Osteocyte (in vitro differentiated cells): ENCODE measurements around the gene SMCHD1. TPM values are rescaled to one million over a fixed set of nuclear protein-coding genes. Genes with fewer than 3 reads are reported as not detected.
"Not testable (repeated sequence)": the region's sequence is repeated elsewhere in the genome, so short reads cannot be mapped to it uniquely, and the experiment has no call there.

ENCODE experiments used
- DNase-seq: peaks from one replicate; pipeline ENCODE4 v3.0.0; 2021; ENCODE audit warnings: mixed read lengths; ENCODE audit not compliant: unreplicated experiment; ENCODE audit errors: extremely low spot score
- H3K27ac Mint-ChIP-seq: one replicate; pipeline ENCODE4 v1.8.0; 2021; ENCODE audit warnings: mild to moderate bottlenecking, mixed read lengths; ENCODE audit not compliant: unreplicated experiment
- H3K27me3 Mint-ChIP-seq: one replicate; pipeline ENCODE4 v1.8.0; 2021; ENCODE audit warnings: mixed read lengths; ENCODE audit not compliant: unreplicated experiment
- H3K36me3 Mint-ChIP-seq: one replicate; pipeline ENCODE4 v1.8.0; 2021; ENCODE audit warnings: mixed read lengths; ENCODE audit not compliant: unreplicated experiment
- H3K4me1 Mint-ChIP-seq: one replicate; pipeline ENCODE4 v1.8.0; 2021; ENCODE audit warnings: mixed read lengths; ENCODE audit not compliant: unreplicated experiment
- H3K4me3 Mint-ChIP-seq: one replicate; pipeline ENCODE4 v1.8.0; 2021; ENCODE audit warnings: mild to moderate bottlenecking, moderate library complexity, mixed read lengths; ENCODE audit not compliant: unreplicated experiment
- H3K9me3 Mint-ChIP-seq: one replicate; pipeline ENCODE4 v1.8.0; 2021; ENCODE audit warnings: mixed read lengths; ENCODE audit not compliant: unreplicated experiment
- total RNA-seq: library from RNA; stranded (reverse); gene quantifications from 2 replicates; pipeline ENCODE4 v1.2.1, GENCODE V29; 2021
- TF ChIP-seq, protein P1 (sequence below): fragments of 200-600 bp; sonication (generic); IDR thresholded peaks from 2 replicates; pipeline ENCODE4 v1.5.0; 2021; ENCODE audit warnings: antibody characterized with exemption, mild to moderate bottlenecking, moderate library complexity

Gene SMCHD1
- total RNA-seq, 1 donor from 2014 or later: 58.1 TPM

DNA sequence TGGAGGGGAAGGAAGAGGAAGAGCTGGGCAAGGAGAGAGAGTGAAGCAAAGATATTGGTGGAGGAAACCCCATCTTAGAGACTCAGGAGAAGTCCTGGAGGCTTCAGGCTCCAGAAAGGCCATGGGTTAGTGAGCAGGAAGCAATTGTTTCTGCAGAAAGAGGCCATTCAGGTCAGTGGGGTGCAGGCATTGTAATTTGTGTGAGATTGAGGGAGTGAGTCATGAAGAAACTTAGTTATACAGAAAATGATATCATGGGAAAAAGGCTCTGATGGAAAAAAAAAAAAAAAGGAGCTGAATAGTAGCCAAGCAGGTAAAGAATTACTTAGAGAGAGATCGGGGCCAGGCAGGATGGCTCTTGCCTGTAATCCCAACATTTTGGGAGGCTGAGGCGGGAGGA, 195.3 kb downstream of the SMCHD1 start:
- no peak overlapping the region for H3K4me3 Mint-ChIP-seq
- no peaks in the 10 kb centered on the region for H3K36me3 Mint-ChIP-seq
- H3K27me3 Mint-ChIP-seq: no peaks in the 10 kb centered on the region
- no peaks in the 10 kb centered on the region for H3K9me3 Mint-ChIP-seq
- TF ChIP-seq, protein P1, sequence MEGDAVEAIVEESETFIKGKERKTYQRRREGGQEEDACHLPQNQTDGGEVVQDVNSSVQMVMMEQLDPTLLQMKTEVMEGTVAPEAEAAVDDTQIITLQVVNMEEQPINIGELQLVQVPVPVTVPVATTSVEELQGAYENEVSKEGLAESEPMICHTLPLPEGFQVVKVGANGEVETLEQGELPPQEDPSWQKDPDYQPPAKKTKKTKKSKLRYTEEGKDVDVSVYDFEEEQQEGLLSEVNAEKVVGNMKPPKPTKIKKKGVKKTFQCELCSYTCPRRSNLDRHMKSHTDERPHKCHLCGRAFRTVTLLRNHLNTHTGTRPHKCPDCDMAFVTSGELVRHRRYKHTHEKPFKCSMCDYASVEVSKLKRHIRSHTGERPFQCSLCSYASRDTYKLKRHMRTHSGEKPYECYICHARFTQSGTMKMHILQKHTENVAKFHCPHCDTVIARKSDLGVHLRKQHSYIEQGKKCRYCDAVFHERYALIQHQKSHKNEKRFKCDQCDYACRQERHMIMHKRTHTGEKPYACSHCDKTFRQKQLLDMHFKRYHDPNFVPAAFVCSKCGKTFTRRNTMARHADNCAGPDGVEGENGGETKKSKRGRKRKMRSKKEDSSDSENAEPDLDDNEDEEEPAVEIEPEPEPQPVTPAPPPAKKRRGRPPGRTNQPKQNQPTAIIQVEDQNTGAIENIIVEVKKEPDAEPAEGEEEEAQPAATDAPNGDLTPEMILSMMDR: no peak
- no peak overlapping the region for H3K27ac Mint-ChIP-seq
- DNase-seq: no peak
- H3K4me1 Mint-ChIP-seq: peaks cover 26% of the 10 kb centered on the region

- H3K4me1 Mint-ChIP-seq: peaks cover 22% of the 10 kb centered on the region
Observed at GRCh38 chr18:2851771-2852170, 196.2 kb downstream of the SMCHD1 start.

DNA sequence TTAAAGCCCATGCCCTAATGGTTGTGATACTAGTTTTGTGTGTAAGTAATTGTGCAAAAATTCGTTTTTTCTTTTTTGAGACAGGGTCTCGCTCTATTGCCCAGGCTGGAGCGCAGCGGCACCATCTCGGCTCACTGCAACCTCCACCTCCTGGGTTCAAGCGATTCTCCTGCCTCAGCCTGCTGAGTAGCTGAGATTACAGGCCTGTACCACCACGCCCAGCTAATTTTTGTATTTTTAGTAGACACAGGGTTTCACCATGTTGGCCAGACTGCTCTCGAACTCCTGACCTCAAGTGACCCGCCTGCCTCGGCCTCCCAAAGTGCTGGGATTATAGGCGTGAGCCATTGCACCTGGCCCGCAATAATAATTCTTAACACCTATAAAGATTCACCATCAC, 196.9 kb downstream of the SMCHD1 start:
- DNase-seq, H3K4me3 Mint-ChIP-seq, H3K36me3 Mint-ChIP-seq, H3K27ac Mint-ChIP-seq, H3K27me3 Mint-ChIP-seq, H3K9me3 Mint-ChIP-seq: not testable (repeated sequence)
- peaks cover 28% of the 10 kb centered on the region for H3K4me1 Mint-ChIP-seq

More at GRCh38 chr18:2851771-2852170, 196.2 kb downstream of the SMCHD1 start:
- TF ChIP-seq, protein P1: no peak
- Mint-ChIP-seq H3K27me3 (no peaks in the 10 kb centered on the region), H3K9me3 (no peaks in the 10 kb centered on the region), H3K27ac (no peak overlapping the region), H3K4me3 (no peak overlapping the region), H3K36me3 (no peaks in the 10 kb centered on the region)
- no peak for DNase-seq

DNA sequence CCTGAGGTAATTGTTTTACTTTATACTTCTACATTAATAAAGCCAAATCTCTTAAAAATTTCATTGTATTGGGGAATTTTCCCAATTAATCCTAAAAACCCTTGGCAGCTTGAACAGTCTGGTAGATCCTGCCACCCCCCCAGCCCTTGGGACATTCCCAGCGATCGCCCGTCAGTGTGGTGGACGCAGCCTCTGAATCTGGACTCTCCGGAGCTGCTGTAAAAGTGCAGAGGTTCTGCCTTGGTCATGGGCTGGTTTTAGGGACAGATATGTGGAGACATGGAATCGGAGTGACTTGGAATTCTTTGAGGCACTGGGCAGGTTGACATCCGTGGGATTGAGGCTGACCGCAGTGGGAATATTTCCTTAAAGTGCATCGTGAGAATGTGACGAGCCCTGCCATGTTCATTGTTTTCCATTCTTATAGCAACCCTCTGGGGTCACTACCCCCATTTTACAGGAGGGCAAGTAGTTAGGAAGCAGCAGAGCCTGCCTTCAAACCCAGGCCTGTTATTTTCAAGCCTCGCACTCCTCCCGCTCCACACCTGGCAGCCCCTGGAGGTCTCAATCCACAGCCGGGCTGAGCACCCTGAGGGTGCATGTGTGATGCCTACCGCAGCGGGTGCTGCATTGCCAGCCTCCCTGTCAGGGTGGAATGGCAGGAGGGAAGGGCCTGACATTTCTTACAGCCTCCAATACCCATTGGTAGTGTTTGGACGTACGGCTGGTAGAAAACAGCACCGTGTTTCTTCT, 197.8 kb downstream of the SMCHD1 start:
- no peak overlapping the region for H3K27ac Mint-ChIP-seq
- peaks cover 34% of the 10 kb centered on the region for H3K4me1 Mint-ChIP-seq
- no peak overlapping the region for H3K4me3 Mint-ChIP-seq
- no peak for DNase-seq
- H3K27me3 Mint-ChIP-seq: no peaks in the 10 kb centered on the region
- H3K9me3 Mint-ChIP-seq: no peaks in the 10 kb centered on the region
- TF ChIP-seq, protein P1: no peak
- no peaks in the 10 kb centered on the region for H3K36me3 Mint-ChIP-seq

DNA sequence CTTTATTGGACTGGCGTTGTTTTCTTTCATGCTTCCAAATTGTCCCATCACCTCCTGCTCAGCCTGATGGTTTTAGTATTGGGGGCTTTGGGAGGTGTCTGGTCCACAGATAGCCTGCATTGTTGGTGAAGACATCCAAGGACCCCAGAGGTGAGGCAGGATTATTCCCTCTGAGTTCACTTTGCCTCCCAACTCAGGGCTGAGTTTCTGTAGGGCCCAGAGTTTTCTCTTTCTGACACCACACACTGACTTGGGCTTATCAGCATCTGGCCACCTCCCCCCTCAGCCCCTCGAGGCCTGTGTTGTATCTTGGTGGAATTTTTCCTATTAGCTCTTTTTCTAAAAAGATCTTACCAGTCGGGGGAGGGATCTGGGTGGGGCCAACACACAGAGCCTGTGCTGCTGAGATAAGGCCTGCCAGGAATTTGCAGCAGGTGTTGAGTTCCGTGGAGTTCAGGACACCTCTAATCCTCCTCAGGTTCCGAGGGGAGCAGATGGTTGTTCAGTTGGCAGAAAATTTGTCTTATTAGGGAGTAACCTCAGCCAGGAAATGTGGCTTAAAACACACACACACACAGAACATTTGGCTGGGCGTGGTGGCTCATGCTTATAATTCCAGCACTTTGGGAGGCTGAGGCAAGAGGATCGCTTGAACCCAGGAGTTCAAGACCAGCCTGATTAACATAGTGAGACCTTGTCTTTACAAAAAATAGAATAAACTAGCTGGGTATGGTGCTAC, 198.6 kb downstream of the SMCHD1 start:
- Mint-ChIP-seq H3K36me3 (no peaks in the 10 kb centered on the region), H3K9me3 (no peaks in the 10 kb centered on the region), H3K27me3 (no peaks in the 10 kb centered on the region), H3K4me3 (no peak overlapping the region), H3K4me1 (peaks cover 34% of the 10 kb centered on the region), H3K27ac (no peak overlapping the region)
- TF ChIP-seq, protein P1: no peak
- DNase-seq: no peak

Other genes with a start within 250 kb of the SMCHD1 start
- 10.8 and 12.8 TPM in 2 replicates for gene METTL4, start 84.2 kb upstream of the SMCHD1 start, total RNA-seq
- gene NDC80, start 84.2 kb upstream of the SMCHD1 start, total RNA-seq: 7.9 and 9.4 TPM in 2 replicates
- gene EMILIN2, start 191.3 kb downstream of the SMCHD1 start, total RNA-seq: 2.2 and 2.8 TPM in 2 replicates